HG03565 (cell line): ENCODE results near the gene ABLIM3.
"Not testable (repeated sequence)": the region's sequence is repeated elsewhere in the genome, so short reads cannot be mapped to it uniquely, and the experiment has no call there.

Experiments
- ATAC-seq: cut with Tn5 transposase; IDR thresholded peaks from one replicate; pipeline ENCODE4 v1.9.1; 2021; ENCODE audit warnings: mild to moderate bottlenecking, moderate library complexity; ENCODE audit not compliant: unreplicated experiment

The ABLIM3 gene

DNA sequence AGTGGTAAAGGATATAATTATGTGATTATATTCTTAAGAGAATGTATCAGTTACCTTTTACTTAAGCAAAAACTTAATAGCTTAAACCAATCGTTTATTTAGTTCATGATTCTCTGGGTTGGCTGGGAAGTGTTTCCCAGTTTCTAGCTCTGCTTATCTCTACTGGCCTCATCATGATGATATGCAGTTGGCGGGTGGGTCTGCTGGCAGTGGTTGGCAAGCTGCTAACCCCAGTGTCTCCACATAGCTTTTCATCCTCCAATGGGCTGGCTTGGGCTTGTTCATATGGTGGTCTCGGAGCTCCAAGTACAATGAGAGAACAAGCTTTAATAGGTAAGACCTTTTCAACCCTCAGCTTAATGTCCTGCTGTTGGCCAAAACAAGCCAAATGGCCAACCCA is 43.8 kb downstream of the ABLIM3 start:
- no peak for ATAC-seq

DNA sequence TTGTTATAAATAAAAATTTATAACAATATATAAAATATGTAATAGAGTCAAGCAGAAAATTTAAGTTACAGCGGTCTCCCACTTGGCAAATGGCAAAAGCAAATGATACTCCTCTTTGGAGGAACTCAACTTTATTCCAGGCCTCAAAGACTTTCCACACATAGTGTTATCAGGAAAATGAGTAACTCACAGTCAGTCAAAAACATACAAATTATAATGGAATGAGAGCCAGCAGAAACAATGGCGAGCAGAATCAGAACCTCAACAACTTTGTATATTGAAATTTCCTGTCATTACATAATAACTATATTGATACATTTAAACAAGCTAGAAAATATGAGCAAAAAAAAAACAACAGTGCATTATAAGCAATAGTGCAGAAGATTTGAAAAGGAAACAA is 45.2 kb downstream of the ABLIM3 start:
- ATAC-seq, result no peak

DNA sequence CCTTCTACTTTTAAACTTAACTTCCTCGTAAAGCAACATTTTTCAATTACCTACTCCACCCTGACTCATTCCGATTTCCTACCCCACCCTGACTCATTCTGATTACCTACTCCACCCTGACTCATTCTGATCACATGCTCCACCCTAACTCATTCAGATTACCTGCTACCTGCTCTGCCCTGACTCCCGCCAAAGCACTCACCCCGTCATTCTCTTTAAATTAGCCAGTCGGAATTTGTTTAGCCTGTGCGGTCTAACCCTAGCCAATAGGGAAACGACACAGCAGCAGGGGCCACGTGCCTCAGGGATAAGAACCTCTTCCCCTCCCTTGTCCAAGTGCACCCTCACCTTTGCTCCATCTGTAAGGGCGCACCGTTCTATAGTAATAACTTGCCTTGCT is 46.3 kb downstream of the ABLIM3 start:
- ATAC-seq, result not testable (repeated sequence)

DNA sequence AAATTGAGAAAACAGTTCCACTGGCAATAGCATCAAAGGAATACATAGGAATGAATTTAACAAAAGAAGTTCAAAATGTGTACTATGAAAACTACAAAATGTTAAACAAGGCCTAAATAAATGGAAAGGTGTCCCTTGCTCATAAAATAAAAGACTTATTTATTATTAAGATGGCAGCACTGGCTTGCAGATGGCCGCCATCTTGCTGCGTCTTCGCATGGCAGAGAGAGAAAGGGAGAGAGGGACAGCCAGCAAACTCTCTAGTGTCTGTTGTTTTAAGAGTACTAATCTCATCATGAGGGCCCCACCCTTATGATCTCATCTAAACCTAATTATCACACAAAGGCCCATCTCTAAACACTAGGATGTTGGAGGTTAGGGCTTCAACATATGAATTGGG is 47.1 kb downstream of the ABLIM3 start:
- no peak for ATAC-seq

DNA sequence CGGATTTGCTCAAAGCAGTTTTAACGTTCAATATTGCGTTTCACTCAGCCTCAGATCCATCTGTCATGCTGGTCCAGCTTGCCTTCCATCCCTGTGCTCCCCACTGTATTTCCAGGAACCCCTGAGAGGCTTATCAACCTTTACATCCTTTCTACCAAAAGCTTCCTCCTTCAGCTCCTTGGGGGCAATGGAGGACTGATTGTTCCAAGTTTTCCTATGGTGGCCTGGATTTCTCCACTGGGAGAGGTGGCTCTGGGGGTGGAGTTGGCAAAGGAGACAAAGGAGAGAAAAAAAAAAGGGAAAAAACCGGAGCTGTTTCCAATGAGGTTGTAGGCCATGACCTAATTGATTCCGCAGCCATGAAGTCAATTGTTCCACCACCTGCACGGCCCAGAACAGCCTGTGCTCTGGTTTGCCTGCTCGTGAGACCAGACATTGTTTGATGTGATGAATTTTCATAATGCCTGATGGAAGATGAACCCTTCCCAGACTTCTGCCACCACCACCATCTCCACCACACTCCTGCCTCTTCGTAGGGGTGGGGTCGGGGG is 54.1 kb downstream of the ABLIM3 start:
- ATAC-seq, result no peak

DNA sequence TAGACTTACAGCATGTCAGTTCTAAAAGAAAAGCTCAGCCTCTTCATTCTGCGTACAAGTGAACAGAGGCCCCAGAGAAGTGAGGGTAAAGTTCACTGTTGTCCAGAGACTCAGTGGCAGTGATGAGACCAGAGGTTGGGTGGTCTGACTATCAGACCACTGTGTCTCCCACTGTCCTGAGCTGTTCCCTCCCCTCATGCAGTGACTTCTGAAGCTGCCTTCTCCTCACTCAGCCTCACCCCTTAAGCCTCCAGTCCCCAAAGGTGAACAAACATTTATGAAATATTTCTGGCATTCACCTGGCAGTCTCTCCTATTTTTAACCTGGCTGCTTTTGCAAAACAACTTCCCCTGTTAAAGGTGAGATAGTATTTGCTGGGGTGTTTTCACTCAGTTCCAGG is 54.7 kb downstream of the ABLIM3 start:
- ATAC-seq, result no peak

DNA sequence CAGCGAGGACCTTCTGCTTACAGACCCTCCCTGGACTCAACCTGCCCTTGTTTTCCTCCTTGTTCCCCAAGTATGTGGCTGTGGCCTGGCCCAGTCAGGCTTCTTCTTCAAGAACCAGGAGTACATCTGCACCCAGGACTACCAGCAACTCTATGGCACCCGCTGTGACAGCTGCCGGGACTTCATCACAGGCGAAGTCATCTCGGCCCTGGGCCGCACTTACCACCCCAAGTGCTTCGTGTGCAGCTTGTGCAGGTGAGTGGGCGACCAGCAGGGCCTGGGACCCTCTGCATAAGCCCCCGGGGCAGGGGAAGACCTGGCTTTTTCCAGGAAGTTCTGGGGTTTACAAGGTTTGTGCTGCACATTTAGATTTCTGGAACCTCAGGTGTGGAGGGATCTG is 56.9 kb downstream of the ABLIM3 start:
- no peak for ATAC-seq

DNA sequence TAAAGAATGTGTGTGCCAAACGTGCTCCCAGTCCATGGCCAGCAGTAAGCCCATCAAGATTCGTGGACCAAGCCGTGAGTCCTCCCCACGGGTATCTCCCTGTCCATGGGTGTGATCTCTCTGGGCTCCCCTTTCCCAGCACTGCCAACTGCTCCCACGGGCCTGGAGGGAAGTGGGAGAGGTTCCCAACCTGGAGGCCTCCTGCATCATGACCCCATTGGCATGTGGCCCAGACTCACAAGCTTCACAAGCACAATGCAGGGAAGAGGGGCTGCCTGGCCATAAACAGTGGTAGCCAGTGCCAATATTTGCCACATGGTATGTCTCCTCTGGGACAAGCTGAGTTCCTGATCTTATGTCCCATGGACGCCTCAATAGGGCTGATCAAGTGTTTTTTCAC is 59.1 kb downstream of the ABLIM3 start:
- ATAC-seq, result no peak

DNA sequence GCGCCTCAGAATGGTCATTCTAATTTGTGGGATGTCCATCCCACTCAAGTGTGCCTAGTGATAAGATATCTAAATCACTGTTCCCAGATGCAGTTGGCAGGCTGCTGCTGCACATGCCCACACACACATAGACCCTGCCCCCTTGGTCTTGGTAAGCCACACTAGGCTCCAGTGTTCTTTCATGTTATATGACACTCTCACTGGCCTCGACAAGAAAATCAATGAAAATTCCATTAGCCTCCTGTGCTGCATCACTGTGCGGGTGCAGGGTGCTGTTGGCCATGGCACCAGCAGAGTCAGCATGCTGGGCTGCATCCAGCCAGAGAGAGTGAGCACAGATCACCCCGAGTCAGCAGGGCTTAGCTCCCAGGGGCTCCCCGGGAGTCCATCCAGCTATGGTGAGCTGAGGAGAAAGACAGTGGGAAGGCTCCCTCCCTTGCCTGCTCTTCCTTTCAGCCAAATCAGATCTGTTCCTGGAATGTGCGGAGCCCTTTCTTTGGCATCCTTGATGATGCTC is 59.9 kb downstream of the ABLIM3 start:
- no peak for ATAC-seq

DNA sequence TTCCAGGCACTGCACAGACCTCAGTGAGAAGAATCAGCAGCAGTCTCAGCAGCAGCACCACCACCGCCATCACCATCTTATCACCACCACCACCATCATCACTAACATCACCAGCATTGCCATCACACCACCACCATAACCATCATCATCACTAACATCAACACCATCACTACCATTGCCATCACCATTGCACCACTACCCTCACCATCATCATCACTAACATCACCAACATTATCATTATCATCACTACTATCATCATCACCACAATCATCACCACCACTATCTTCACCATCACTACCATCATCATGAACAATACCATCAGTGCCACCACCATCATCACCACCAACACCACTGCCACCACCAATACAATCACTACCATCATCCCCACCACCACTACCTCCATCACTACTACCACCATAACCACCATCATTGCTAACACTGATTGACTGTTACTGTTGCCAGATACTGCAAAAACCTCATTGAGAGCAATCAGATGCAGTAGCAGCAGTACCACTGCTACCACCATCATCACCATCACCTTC is 61.7 kb downstream of the ABLIM3 start:
- ATAC-seq, result no peak

DNA sequence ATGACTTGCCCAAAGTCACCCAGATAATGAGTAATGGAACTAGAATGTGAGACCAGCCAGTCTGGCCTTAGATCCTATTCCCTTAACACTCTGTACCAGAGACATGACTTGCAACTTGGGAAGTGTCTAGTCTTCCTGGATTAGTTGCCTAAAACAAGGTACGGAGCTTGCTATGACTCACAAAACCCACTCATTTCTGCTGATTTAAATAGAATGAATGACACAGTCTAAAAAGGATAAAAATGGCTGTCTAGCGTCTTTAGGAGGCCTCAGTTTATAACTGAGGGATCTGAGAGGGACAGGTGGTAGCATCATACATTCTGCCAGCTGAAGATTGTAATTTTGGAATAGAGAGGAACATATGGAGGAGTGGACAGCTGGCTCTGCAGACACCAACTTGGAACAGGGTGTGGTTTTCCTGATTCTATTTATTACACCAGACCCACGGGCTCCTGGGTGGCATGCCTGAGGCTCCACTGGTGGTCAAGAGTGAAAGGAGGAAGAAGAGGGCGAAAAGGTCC is 62.7 kb downstream of the ABLIM3 start:
- no peak for ATAC-seq

DNA sequence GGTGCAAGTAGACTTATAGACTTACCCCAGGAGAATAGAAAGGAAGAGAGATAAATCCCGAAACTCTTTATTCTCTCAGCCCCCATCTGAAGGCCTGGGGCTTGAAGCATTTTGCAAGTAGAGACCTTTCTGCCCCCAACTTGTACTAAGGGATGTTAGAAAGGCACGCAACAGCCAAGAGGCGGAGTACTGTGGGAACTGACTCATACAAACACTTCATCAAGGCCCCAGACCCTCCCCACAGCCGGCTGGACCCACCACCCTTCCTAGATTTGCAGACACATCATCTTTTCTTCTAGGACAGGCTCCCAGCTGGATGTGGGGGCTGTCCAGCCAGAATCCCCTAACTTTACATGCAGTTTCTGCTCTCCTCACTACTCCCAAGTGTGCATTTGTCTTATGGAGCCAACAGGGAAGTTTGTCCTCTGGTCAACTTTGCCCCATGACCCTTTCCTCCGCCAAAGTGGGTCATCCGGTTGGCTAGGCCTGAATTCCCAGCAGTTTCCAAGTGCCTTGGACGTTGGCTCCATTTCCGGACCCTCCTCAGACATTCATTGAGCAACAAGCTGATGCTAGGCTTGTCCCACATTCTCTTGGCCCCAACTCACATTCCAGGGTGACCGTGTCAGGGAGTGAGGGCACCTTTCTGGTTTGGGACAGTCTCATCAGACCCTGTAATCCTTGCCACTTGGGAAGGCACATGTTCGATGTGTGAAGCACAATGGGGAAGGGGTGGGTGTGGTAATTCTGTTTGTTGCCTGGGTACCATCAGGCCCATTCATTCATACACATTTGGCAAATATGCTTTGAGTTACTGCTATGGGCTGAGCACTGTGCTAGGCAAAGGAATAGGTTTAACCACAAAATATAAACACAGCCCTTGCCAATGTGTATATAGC is 64.6 kb downstream of the ABLIM3 start:
- ATAC-seq, result no peak

DNA sequence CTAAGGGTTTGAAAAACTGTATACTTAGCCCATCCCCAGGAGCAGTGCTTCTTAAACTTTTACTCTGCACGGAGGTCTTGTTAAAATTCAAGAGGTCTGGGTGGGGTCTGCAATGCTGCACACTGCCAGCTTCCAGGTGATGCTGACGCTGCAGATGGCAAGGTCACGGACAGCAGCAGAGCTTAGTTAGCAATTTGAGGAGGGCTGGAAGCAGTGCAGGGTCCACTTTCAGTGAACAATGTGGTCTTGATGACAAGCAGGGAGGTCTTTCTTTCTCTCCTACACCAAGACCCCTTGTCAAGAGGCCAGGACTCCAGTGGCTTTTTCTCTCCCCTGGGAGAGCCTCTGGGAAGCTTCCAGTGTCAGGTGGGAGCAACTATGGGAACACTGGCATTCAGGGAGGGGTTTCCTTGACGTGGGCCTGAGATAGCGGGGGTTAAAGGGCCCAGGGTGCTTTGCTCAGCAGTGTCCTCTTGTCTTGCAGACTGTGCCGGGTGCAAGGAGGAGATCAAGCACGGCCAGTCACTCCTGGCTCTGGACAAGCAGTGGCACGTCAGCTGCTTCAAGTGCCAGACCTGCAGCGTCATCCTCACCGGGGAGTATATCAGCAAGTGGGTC is 65.3 kb downstream of the ABLIM3 start:
- ATAC-seq, result no peak

DNA sequence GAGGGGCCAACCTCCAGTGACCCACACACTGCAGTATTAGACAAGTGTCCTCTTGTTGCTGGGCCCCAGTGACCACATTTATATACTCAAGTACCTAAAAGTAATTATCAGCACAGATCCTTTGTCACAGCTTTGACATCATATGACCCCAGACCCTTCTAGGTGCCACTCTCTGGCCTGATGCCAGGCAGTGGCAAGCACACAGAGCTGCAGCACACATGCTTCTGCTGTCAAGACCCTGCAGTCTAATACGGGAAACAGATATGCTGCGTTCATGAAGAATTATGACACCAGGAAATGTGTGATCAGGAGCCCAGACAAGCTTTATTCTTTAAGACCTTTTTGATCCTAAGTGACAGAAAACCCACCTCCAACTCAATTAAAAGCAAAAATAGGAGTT is 66.5 kb downstream of the ABLIM3 start:
- no peak for ATAC-seq

DNA sequence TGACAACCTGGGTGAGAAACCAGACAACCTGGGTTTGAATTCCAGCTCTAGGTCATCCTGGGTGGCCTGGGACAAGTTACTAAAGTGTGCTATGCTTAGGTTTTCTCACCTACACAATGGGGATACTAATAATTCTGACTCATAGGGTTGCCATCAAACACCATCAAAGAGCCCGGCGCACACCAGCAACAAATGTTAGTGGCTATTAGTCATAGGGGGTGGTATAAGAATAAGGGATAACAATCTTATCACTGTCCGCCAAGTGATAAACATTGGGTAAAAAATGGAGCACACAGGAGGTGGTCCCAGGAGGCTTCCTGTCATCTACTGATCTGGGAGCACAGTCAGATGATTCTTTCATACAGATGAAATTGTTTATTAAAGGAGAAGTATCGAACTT is 68.9 kb downstream of the ABLIM3 start:
- no peak for ATAC-seq

DNA sequence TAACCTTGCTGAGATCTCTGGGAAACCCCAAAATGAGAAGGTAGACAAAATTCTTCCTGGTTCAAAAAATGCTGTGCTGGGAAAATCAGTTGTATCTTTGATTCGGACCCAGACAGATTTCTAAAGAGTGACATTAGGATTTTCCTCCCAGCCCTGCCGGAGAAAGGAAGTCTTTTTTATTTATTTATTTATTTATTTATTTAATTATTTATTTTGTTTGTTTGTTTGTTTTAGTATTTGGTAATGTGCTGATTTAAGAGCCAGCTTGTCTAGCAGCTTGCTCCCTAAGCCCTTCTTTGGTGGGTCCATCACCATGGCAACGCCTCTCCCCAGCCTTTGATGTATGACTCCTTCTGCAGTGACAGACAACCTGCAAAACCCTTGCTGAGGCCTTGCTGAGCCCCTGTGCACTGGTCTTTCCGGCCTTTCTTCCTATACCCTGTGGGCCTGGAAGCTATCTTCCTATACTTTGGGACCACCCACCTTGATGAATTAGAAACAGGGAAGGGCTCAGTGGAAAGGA is 69.7 kb downstream of the ABLIM3 start:
- no peak for ATAC-seq

DNA sequence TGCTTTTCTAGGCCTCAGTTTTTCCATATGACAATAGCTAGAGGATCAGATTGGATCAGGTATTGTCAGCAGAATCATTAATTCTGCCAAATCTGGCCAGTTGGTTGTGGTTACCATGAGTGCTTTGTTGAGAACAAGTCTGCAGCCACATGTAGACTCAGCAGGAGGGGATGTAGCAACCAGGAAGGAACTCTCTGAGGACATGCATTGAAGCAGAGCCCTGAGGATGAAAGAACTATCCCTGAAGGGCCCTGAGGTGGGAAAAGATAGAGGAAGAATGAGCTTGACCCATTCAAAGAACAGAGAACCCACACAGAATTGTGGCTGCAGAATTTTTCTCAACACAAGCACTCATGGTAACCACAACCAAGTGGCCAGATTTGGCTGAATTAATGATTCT is 70.3 kb downstream of the ABLIM3 start:
- no peak for ATAC-seq

DNA sequence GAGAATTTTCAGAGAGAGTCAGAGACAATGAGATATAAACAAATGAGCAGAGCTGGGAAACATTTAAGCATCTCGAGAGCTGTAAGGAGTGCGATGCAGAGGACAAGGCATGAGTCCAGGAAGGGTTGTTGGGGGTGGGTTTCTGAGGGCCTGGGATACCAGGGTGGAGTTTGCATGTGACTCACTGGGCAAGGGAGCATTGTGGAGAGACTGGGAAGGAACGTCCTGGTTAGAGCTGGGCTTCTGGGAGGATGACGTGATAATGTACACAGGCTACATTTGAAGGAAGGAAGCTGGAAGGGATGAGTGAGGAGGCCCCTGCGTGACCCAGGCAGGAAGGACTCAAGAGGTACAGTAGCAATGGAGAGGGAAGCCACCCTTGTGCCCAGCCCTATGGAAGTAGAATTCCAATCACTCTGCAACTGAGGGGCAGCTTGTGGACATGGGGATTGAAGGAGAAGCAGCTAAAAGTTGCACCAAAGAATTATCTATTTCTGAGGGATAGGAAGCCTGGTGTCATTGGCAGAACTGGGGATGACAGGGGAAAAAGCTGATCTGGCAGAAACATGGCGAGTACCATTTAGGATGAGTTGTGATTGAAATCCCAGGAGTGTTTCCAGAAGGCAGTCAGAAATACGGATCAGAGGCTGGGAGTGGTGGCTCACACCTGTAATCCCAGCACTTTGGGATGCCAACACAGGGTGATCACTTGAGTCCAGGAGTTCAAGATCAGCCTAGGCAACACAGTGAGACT is 71.1 kb downstream of the ABLIM3 start:
- no peak for ATAC-seq

DNA sequence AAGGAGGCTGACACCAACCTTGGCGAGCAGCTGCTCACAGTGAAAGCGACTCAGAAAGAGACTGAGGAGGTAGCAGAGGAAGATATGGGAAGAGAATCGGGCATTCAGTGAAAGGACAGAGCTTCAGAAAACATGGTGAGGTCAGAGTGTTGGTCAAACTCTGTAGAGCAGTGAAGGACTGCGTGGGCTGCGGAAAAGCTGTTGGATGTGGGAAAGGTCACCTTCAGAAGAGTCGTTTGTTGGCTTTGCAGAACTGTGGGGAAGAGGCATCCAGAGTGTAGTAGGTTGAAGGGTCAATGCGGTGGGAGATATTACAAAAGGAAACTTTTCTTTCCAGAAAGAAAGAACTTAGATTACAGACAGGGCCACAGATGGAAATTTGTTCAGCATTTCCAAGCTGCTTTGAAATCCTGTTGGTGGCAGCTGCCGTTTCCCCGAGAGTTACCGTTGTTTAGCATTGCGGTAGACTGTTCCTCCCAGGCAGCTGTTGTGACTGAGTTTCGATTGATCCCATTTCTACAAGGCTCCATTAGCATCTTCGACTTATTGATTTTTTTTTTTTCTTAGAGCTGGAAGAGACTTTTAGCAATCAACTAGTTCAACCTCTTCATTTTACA is 72.1 kb downstream of the ABLIM3 start:
- no peak for ATAC-seq

DNA sequence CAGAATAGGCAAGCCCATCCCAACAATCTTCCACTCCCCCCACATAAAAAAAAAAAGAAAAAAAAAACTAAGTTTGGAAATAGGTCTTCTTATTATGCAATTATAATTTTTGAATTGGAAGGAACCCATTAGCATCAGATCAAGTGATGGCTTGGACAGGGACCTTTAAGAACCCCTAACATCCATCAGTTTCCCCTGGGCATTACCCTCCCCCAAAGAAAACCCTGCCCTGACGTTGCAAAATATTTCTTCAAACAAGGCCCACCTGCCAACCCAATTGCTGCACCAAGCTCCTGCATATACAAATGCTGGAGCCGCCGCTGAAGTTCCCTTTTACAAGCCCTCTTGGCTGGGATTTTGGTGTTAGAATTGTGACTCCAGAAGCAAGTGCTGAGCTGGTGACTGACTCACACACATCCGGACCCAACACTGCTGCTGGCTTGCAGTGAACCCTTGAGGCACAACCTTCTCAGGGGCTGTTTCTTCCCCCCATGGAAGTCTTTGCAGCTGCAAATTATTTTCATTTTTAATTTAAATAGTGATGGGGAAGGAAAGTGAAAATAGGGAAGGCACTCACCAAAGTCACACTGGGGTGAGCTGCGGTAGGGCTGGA is 74.3 kb downstream of the ABLIM3 start:
- ATAC-seq, result no peak
